Stimulated activated naive CD4-positive, alpha-beta T cell (primary cell): Measurements from ENCODE around the gene TAS2R40.
"Not testable (repeated sequence)": the region's sequence is repeated elsewhere in the genome, so short reads cannot be mapped to it uniquely, and the experiment has no call there.

ENCODE experiments used
- DNase-seq, 6 experiments: peaks; one replicate each; lab custom pipeline; 2025; lab: John Stamatoyannopoulos, UW

The TAS2R40 gene

DNA sequence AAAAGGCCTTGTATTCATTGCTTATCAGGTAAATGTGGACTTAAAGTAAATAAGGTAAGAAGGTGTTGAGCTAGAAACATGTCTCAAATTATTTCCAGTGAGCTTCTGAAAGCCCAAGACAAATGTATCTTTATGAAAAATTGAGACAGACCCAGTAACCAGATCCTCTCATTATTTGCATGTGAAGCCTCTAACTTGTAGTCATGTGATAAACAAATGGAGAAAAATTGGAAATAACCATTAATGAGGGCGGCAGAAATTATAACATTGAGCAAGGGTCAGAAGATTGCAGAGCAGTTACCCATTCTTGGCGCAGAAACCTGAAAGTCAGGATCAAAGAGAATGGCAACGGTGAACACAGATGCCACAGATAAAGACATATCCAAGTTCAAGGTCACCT, at the start of gene TAS2R40:
TSS of gene TAS2R40 (plus strand) at position 301 of the 400 bp plus-strand sequence. CDS start at position 343, 42 bp downstream.
- DNase-seq: no peak

DNA sequence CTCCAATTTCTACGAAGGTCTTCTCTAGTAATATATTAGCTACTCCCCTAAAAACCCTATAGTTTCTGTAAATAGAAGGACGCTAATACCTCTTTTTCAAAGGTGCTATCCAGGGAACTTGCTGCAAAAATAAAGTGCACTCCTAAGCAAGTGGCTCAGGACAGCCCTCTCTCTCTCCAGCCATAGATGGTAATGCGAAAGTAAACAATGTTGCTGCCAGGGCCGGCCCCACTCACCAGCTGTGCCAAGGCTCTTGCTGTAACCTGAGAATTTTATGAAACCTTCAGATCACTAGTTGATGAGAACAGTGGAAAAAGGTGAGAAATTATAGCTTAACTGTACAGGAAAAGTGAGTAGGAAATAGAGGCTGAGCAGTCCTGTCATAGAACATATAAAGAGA, 49.5 kb upstream of the TAS2R40 start:
- no peak for DNase-seq

DNA sequence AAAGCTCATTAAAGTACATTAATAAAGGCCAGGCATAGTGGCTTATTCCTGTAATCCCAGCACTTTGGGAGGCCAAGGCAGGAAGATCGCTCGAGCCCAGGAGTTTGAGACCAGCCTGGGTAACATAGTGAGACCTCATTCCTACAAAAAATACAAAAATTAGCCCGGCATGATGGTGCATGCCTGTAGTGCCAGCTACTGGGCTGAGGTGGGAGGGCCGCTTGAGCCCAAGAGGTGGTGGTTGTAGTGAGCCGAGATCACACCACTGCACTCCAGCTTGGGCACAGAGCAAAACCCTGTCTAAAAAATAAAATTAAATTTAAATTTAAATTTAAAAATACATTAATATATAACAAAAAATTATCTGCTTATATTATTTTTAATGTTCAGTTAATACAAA, 45.7 kb upstream of the TAS2R40 start:
- DNase-seq: no peak

DNA sequence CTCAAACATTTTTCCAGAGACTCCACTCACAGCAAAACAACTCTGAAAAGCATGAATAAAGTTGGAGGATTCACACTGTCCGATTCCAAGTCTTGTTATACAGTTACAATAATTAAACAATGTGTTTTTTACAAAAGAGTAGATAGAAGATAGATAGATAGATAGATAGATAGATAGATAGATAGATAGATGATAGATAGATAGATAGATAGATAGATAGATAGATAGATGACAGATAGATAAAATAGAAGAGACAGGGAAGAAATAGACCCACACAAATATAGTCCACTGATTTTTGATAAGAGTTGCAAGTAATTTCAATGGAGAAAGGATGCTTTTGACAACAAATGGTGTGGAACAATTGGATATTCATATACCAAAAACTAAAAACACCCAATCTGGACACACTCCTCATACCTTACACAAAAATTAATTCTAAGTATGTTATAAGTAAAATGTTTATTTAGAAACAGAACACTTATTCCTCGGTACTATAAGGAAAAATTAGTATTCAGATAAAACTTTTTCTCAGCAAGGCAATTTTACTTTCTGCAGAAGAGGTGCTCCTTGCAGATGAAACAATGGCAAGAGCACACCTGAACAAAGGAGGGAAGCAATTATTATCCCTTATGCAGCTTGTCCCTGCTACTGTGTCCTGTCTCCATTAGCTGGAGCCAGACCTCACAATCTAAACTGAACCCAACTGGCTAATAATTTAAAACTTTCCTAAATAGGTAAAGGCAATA, 44.3 kb upstream of the TAS2R40 start:
- DNase-seq: no peak

DNA sequence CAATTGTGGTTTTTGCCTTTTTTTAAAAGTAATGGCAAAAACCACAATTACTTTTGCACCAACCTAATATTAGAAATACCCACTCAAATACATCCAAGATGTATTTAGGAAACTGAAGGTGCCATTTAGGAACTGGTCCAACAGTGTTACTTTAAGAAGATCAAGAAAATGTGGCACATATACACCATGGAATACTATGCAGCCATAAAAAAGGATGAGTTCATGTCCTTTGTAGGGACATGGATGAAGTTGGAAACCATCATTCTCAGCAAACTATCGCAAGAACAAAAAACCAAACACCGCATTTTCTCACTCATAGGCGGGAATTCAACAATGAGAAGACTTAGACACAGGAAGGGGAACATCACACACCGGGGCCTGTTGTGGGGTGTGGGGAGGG, 41.1 kb upstream of the TAS2R40 start:
- DNase-seq: not testable (repeated sequence)

DNA sequence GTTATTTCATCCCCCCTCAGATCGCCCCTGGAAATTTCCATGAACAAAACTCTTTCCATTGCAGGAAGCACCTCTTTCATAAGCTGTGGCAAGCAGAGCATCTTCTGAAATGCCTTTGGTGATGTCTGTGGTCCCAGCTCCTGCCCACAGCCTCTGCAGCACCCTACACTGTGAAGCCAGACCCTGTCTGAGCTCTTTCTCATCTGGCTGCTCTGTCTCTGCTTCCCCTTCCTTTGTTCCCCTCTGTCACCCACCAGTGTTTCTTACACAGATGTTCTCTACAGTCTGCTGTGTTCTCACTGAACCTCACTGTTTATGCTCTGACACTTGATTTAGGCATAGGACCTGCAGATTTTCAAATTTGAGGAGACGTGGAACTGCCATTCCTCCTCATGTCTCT, 40.5 kb upstream of the TAS2R40 start:
- DNase-seq: no peak

DNA sequence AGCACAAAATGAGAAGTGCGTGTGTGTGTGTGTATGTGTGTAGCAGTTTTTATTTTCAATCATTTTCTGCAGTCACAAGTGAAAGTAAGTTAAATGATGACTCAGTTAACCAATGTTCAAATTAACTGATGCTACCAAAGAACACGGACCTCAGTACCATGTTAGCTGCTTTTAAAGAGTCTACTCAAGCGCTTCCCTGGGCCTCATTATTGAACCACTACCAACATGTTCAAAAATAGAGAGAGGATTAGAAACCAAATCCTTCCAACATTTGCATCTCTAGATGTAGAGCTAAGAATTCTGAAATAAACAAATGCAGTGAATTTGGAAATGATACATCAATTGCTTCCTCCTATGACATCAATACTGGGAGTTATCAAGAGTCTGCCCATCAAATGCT, 38.8 kb upstream of the TAS2R40 start, which contains the start of gene TAS2R39:
TSS of gene TAS2R39 (plus strand) at position 396 of the 400 bp plus-strand sequence. CDS start at position 396, 0 bp downstream.
- DNase-seq: no peak

DNA sequence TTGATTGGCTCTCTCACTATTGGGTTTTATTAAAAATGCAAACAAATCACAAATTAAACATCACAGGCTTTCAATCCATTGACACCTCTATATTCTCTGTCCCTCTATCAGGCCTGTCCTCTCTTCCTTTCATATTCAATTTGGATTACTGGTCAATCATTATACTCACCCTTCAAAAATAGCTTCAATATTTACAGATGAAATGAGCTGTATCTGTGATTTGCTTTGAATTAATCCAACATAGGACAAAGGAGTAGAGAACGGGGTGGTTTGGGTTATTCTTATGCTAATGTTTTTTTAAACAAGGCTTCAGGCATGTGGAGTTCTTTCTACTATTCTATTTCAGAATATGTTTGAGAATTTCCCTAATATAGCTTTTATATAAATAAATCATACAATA, 36.3 kb upstream of the TAS2R40 start:
- DNase-seq: no peak

DNA sequence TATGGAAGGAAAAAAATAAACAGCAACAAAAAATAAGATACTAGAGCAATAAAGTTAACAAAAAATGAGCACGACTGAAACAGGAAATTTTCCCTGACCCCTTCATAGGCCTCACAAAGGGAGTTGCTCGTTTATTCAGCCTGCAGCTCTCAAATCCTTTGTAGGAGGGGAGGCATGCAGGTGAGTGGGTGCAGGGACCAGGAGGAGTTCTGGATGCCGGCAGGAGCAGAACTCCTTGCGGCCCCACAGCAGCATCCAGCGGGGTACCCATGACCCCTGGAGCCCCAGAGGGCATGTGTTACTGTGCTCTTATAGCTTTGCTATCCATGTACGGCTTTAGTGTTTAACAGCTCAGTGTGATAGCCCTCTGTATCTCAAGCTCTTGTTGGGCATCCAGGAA, 32.8 kb upstream of the TAS2R40 start:
- no peak for DNase-seq

DNA sequence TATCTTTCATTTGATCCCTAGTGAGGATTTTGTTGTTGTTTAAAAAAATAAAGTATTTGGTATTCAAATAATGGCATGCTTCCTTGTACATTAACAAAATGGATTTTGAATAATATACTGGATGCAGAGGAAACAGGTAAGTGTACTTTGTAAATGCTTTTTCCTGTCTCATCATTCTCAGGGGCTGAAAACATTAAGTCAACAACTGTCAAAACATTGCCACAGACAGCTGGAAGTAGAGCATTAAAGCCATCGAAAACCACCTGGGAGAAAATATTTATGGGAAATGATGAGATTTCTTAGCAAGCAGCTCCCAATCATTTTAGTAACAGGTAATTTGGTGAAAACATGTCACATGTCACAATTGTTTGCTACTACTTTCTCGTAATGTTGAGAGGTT, 28.0 kb upstream of the TAS2R40 start:
- DNase-seq: no peak

DNA sequence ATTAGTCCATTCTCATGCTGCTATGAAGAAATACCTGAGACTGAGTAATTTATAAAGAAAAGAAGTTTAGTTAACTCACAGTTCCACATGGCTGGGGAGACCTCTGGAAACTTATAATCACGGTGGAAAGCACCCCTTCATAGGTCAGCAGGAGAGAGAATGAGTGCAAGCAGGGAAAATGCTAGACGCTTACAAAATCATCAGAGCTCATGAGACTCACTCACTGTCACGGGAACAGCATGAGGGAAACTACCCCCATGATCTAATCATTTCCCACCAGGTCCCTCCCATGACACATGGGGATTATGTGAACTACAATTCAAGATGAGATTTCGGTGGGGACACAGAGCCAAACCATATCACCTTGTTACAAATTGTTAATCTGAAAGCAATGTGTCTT, 22.8 kb upstream of the TAS2R40 start:
- DNase-seq: no peak

DNA sequence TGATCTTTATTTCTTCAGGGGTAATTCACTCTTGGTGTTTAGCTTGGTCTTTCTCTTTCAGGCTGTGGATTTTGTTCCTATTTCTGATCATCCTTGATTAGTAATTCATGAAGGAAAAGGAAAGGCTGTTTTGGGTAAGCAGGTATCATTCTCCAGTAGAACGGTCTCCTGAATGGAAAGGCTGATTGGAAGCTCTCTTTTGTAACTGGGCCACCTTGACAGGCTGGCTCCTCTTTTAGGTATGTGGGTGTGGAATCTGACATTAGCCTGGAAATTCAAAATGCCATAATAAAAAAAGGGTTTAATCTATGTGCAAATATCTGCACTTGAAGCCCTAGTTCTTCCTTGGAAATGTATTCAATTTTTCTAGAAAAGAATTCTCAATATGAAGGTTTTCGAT, 19.7 kb upstream of the TAS2R40 start:
- DNase-seq: no peak

DNA sequence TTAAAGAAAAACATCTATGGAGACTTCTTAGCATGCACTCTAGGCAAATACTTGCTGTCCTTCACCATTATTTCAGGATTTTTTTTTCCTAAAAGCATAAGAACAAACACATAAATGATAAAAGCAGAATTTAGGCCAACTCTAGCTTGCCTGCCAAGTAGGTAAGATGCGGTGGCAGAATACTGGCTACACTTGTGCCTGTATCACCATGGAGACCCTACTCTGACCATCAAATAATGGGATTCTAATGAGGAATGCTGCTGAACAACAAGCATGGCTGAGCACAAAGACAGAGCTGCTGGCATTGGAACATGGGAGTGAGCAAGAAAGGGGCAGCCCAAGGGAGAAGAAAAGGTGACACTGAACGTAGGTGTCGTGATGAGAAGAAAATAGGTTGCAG, 18.5 kb upstream of the TAS2R40 start:
- no peak for DNase-seq

DNA sequence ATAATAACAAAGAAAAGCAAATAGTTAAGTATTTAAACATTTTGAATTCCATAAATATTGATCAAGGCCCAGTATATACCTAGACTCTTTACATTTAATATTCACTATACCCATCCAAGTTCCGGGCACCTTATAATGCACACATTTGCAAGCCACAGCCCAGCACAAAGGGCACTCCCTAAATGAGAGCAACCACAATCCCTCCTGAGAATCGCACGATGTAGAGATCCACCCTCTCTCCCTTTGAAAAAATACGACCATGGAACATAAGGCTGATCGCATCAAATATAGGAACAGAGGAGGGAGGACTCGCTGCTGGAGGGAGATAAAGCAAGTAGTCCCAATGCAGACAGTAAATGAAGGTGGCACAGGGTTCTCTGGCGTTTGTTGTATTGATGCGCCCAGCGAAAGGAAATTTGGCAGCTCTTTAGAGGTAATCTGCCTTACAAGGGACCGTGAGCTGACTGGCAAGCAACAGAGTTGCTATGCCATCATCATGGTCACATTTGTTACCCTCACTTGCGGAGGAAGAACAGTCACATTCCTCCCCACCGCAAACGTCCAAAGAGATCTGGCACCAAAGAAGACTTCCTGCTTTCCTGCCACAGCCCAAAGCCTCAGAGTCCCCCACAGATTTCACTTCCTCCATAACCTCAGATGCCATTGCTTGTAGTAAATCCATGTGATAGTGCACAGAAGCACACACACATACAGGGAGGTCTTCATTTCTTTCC, 16.1 kb upstream of the TAS2R40 start:
- DNase-seq: peak in 3 of 6 experiments; percentile 16 to 29 (median 16)

DNA sequence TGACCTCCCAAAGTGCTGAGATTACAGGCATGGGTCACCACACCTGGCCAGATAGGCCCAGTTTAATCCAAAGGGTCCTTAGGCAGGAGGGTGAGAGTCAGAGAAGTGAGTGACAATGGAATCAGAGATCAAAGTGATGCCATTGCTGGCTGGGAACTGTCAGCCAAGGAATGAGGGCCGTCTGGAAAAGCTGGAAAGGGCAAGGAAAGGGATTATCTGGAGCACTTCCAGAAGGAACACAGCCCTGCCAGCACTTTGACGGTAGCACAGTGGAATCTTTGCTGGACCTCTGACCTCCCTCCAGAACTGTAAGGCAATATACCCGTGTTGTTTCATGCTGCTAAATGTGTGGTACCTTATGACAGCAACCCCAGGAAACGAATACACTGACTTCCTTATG, 11.3 kb upstream of the TAS2R40 start:
- no peak for DNase-seq

DNA sequence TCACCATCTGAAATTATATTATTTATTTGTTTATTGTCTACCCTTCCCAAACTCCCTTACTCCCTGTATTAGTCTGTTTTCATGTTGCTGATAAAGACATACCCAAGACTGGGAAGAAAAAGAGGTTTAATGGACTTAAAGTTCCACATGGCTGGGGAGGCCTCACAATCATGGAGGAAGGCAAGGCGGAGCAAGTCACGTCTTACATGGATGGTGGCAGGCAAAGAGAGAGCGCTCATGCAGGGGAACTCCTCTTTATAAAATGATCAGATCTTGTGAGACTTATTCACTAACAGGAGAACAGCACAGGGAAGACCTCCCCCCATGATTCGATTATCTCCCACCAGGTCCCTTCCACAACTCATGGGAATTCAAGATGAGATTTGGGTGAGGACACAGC, 8.4 kb upstream of the TAS2R40 start:
- DNase-seq: not testable (repeated sequence)

DNA sequence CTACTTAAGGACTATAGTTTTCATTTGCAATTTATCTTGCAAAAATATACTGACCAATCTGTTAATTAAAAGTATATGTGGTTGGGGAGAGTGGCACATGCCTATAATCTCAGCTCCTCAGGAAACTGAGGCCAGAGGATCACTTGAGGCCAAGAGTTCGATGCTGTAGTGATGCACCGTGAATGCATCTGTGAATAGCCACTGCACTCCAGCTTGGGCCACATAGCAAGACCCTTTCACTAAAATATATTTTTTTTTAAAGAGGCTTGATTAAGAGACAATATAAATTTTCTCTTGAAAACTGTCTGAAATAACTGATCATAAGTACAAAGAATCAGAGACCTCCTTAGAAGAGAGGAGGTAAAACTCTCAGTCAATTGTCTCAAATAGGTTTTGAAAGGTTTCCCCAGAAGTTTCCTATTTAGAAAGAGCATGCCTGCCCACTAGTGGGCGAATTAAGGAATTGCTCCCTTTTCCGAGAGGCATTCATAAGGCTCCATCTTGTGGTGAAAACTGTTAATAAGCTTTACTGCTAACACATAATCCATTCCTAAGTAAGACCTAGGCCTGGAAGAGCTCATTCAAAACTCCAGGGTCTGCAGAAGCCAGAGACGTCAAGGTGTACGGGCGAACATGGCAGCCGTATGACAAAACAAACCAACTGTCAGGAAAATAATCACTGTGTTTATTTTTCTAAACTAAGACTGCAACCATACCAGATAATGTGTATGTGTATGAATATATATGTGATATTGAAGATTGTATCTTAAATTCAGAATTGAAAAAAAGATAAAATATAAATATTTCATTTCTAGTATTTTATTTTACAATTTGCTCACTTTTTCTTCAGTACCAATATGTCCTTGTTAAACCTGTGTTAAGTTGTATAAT, 6.8 kb upstream of the TAS2R40 start:
- DNase-seq: peak; percentile 3 to 85 (median 48)

DNA sequence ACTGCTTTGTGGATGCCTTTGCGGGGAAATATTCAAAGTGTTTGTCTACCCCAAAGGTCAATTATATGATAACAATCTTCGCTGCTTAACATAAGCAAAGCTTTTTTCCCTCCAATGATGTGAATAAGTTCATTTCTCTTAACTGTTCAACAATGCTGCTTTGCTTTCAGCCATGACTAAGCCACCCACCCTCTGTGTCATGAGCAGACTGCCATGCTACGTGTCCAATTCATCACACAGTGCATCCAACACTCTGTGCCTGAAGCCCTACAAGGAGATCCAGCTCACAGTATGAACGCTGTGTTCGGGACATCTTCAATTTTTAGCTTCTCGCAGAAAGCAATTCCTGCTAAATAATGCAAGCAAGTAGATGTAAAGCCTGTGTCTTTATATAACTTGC, 5.7 kb upstream of the TAS2R40 start:
- DNase-seq: no peak

DNA sequence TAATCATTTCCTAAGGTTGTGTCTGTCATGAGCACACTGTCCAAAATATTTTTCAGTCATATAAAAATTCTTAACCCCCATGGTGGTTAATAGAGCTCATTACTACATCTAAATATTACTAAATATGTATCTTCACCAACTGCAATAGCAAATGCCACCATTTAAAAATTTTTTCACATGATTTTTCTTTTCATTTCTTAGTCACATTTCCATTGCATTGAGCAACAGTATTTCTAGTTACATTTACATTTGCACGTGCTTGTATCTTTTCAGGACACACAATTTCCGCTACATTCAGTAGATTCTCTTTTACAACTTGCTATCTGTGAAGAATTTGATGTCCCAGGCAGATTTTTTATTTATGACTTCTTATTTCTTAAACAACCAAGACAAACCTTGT, 5.2 kb upstream of the TAS2R40 start:
- DNase-seq: no peak

DNA sequence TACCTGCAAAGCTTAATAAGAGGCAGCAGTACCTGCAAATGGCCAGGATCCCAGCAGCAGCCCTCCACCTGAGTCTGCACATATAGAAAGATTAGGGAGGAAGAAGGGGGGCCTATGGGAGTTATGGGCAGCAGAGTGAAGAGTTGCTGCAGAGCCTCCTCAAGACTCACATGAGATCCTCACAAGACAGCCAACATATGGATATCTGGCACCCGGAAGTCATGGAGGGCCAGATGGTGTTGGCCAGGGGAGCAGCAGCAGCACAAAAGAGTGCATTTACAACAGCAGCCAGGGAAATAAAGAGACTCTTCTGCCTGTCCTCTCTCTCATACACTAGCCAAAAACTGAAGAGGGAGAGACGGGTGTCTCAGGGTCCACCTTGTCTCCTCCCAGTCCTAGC, 4.0 kb upstream of the TAS2R40 start:
- DNase-seq: no peak

DNA sequence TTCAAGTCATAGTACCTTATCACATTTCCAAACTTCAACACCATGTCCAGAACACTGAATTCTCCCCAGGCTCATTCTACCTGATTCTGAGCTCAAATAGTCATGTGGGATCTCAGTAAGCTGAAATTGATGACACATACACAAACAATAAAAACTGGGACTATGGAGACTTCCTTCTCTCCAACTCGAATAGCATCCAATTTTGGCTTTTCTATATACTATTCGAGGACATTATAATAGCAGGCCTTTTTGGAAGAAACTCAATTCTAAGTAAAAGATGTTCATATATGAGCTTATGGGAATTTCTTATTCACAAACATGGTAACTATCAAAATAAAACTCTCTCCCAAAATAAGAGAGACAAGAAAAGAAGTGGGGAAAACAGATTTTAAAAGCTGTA, 551 bp upstream of the TAS2R40 start:
- no peak for DNase-seq

DNA sequence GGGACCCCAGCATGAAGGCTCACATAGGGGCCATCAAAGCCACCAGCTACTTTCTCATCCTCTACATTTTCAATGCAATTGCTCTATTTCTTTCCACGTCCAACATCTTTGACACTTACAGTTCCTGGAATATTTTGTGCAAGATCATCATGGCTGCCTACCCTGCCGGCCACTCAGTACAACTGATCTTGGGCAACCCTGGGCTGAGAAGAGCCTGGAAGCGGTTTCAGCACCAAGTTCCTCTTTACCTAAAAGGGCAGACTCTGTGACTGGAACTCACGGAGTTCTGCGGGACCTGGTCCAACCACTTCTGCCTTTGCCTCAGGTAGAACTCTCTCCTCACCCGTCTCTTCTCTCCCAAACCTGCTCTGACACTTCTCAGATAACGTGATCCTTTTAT, 945 bp downstream of the TAS2R40 start:
- no peak for DNase-seq
